Stimulated activated CD4-positive, alpha-beta T cell treated with anti-CD3 and anti-CD28 coated beads, Interleukin-4, amount 100 ng/mL, for 24 hours (primary cell): ENCODE measurements around the gene GABRR3.

Experiments
- DNase-seq: peaks from one replicate; pipeline ENCODE4 v3.0.0-alpha.2; 2020

Gene GABRR3

GRCh38 chr3:97988784-97989568, 46.1 kb downstream of the GABRR3 start:
- no peak for DNase-seq

- DNase-seq = no peak
Observed at GRCh38 chr3:97987306-97987705, 47.8 kb downstream of the GABRR3 start.

- no peak for DNase-seq
Observed at GRCh38 chr3:97983933-97984491, 51.1 kb downstream of the GABRR3 start.

GRCh38 chr3:97981886-97982285, 53.2 kb downstream of the GABRR3 start:
- no peak for DNase-seq

GRCh38 chr3:97979610-97980009, 55.5 kb downstream of the GABRR3 start:
- DNase-seq = no peak

GRCh38 chr3:97975466-97975865, 59.6 kb downstream of the GABRR3 start:
- no peak for DNase-seq

- DNase-seq = no peak
Observed at GRCh38 chr3:97974996-97975395, 60.1 kb downstream of the GABRR3 start.

- no peak for DNase-seq
Observed at GRCh38 chr3:97972976-97973375, 62.1 kb downstream of the GABRR3 start.

- DNase-seq = peak; percentile 80
Observed at GRCh38 chr3:97971679-97972567, 63.2 kb downstream of the GABRR3 start, which contains the start of gene RIOX2. TSS of gene RIOX2 (minus strand) at chr3:97972431. CDS start at chr3:97967593, 4,838 bp downstream.

- DNase-seq = no peak
Observed at GRCh38 chr3:97970956-97971620, 64.0 kb downstream of the GABRR3 start.

- DNase-seq = no peak
Observed at GRCh38 chr3:97970156-97970555, 65.0 kb downstream of the GABRR3 start.

- no peak for DNase-seq
Observed at GRCh38 chr3:97969541-97969940, 65.6 kb downstream of the GABRR3 start.

GRCh38 chr3:97968376-97968775, 66.7 kb downstream of the GABRR3 start:
- DNase-seq = no peak

- no peak for DNase-seq
Observed at GRCh38 chr3:97967966-97968365, 67.1 kb downstream of the GABRR3 start.

- no peak for DNase-seq
Observed at GRCh38 chr3:97960993-97961766, 73.9 kb downstream of the GABRR3 start.

GRCh38 chr3:97960551-97960950, 74.6 kb downstream of the GABRR3 start:
- DNase-seq = no peak

GRCh38 chr3:97959872-97960271, 75.2 kb downstream of the GABRR3 start:
- no peak for DNase-seq

GRCh38 chr3:97958796-97959195, 76.3 kb downstream of the GABRR3 start:
- DNase-seq = no peak

GRCh38 chr3:97958396-97958795, 76.7 kb downstream of the GABRR3 start:
- no peak for DNase-seq

- DNase-seq = no peak
Observed at GRCh38 chr3:97957617-97958311, 77.4 kb downstream of the GABRR3 start.

- no peak for DNase-seq
Observed at GRCh38 chr3:97956051-97956450, 79.1 kb downstream of the GABRR3 start.
